NCI-H2029 treated with DMSO at 0.1 percent for 48 hours (cell line): ENCODE results near the gene CAPN5.
"Not testable (repeated sequence)": the region's sequence is repeated elsewhere in the genome, so short reads cannot be mapped to it uniquely, and the experiment has no call there.

ENCODE experiments used
- DNase-seq: peaks from one replicate; lab custom pipeline; 2025; lab: John Stamatoyannopoulos, UW

The CAPN5 gene

DNA sequence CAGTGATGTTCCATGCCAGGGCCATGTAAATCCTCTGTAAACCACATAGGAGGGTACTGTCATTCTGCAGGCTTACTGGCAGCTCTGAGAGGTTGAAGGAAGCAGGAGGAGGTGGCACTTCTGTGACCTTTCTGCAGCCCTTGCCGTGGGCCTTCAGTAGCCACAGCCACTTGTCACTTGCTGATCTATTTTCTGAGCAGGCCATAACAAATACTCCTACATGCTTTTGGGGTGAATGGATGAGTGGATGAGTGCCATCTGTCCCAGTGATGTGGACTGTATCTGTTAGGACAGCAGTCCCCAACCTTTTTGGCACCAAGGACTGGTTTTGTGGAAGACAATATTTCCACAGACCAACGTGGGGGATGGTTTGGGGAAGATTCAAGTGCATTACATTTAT, 22.4 kb upstream of the CAPN5 start:
- no peak for DNase-seq

DNA sequence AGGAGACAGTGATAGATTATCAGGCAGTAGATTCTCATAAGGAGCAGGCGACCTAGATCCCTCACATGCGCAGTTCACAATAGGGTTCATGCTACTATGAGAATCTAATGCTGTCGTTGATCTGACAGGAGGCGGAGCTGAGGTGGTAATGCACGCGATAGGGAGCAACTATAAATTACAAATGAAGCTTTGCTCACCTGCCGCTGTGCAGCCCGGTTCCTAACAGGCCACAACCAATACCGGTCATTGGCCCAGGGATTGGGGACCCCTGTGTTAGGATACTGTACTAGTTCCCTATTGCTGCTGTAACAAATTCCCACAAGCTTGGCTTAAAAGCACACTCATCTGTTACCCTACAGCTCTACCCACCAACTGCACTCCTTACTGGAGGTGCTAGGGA, 21.9 kb upstream of the CAPN5 start:
- DNase-seq: no peak

DNA sequence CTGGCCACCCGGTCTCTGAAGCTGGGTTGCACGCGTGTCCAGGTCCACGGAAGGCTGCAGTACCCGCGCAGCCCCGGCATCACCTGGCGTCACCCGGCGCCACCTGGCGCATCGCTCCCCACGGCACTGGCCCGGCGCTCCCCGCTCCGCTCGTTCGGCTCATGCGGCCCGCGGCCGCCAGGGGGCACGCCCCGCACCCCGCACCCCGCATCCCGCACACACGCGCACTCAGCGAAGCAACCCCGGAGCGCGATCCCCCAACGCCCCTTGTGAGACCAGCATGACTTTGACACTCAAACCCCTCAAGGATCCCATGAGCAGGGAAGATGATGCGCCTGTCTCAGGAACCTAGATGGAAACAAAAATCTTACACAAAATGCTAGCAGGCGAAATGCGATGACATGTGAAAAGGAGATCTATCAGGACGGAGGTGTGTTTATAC, 20.7 kb upstream of the CAPN5 start:
- DNase-seq: no peak

DNA sequence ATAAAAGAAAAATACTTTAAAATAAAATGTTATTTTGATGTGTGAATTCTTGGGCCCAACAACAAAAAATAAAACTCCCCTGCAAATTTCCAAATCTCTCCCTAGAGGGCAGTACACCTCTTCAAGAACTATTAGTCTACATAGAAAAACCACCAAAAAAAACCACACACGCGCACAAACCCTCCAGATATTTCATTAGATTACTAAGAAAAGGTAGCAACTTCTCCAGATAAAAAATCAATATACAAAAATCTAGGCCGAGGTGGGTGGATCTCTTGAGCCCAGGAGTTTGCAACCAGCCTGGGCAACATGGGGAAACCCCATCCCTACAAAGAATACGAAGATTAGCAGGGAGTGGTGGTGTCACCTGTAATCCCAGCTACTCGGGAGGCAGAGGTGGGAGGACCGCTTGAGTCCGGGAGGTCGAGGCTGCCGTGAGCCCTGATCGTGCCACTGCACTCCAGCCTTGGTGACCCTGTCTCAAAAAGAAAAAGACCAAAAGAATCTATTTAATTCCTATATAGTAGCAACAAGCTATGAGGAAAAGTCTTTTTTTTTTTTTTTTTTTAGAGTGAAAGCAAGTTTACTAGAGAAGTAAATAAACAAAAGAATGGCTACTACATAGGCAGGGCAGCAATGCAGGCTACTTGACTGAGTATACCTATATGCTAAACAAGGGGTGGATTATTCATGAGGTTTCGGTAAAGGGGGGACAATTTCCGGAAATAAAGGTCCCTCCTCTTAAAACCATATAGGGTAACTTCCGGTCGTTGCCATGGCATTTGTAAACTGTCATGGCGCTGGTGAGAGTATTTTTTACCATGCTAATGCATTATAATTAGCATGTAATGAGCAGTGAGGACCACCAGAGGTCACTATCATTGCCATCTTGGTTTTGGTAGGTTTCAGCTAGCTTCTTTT, 19.5 kb upstream of the CAPN5 start:
- DNase-seq: peak; percentile 85

DNA sequence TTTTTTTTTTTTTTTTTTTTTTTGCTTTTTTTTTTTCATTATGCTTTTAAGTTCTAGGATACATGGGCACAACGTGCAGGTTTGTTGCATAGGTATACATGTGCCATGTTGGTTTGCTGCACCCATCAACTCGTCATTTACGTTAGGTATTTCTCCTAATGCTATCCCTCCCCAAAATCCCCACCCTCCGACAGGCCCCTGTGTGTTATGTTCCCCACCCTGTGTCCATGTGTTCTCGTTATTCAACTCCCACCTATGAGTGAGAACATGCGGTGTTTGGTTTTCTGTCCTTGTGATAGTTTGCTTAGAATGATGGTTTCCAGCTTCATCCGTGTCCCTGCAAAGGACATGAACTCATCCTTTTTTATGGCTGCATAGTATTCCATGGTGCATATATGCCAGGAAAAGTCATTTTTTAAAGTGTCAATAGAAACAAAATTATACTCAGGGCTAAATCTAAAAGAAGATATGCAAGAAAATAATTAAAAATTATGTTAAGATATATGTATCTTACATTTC, 18.8 kb upstream of the CAPN5 start:
- DNase-seq: not testable (repeated sequence)

DNA sequence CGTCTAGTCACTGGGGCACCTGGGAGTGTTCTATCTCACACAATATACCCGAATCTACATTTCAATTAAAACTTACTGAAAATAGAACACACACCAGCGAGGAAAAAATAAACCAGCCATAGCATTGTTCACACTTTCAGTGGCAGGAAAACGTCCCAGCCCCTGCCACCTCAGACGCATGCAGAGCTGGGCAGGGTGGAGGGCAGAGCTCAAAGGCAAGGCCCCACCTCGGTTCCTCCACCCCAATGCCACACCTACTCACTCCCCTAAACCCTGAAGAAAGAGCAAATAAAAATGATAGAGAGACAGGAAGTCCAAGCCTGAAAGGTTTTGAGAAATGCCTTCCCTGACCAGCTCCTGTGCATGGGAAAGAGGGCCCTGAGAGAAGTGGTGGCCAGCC, 17.7 kb upstream of the CAPN5 start:
- DNase-seq: no peak

DNA sequence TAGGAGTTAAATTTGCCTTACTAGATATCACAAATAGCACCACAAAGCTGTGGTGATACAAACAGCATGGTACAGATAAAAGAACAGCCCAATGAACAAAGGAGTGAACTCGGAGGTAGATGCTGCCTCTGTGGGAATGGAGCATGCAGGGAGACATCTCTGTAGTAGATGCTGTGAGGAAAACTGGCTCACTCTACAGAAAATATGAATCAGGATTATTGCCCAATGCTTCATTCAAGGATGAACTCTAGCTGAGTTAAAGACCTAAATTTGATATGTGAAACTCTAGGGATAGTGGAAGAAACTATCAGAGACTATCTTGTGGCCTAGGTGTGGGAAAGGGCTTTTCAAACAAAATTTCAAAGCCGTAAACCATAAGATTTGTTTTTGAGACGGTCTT, 15.3 kb upstream of the CAPN5 start:
- no peak for DNase-seq

DNA sequence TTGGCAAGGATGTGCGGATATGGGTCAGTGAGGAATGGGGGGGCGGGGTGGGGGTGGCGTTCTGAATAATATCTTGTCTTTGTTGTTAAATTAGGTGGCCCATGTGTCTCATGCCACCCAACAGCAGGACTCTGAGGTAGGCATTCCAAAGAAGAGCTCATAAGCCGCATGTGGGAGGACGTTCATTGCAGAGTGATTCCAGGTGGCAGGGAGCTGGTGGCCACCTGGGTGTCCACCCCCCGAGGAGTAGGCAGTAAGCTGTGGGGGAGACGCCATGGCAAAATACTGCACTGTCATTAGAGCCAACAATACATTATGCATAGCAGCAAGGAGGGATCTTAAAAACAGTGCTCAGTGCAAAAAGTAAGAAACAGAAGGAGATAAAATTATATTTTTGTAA, 14.3 kb upstream of the CAPN5 start:
- DNase-seq: no peak

DNA sequence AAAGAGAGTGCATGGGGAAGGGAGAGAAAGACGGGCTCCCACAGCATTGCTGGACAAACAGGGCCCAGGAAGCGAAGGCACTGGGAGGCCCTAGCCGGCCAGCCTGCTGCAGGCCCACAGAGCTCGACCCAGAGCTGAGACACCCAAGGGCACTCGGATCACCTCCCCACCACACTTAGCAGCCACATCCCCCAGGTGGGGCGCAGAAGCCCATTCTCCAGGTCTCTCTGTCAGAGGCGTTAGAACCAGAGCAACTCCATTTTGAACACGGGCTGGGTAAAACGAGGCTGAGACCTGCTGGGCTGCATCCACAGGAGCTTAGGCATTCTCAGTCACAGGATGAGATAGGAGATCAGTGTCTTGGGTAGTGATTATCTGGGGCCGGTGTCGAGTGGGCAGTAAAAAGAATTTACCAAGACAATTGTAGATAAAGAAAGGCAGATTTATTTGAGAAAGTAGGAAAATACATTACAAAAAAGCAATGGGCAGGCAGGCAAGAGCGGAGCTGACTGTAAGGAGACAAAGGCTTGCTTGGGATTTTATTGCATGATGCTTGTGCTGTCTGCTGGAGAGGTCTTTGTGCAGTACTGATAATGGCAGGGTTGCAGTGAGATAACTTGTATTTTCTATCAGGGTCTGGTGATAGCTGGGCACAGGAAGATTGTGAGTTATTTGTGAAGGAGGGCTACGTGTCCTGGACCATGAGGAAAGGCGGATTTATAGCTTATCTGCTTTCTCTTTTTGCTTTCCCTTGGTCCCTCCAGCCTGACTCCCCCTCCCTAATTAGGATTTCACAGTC, 13.4 kb upstream of the CAPN5 start:
- no peak for DNase-seq

DNA sequence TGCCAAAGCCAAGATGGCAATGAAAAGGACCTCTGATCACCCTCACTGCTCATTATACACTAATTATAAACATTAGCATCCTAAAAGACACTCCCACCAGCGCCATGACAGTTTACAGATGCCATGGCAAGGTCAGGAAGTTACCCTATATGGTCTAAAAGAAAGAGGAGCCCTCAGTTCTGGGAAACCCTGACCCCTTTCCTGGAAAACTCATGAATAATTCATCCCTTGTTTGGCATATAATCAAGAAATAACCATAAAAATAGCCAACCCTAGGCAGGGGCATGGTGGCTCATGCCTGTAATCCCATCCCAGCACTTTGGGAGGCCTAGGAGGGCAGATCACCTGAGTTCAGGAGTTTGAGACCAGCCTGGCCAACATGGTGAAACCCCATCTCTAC, 12.7 kb upstream of the CAPN5 start:
- DNase-seq: no peak

DNA sequence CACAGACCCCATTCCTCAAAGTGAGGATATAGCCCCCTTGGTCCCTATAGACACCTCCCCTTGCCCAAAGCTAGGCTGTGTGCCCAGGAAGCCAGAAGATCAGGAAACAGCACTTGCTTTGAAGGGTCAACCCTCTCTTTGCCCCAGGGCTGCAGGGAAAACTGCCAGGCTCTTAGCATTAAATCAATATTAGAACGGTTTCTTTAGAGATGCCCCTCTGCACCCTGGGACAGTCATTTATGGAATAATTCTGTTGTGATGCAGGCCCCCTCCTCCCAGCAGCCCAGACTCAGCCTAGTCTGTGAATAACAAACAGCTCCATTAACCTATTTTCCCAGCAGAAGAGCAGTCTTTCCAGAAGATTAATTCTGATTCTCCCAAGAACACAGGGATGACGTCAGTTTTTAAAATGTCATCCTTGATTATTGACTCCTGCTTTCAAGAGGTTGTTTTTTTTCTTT, 11.6 kb upstream of the CAPN5 start:
- no peak for DNase-seq

DNA sequence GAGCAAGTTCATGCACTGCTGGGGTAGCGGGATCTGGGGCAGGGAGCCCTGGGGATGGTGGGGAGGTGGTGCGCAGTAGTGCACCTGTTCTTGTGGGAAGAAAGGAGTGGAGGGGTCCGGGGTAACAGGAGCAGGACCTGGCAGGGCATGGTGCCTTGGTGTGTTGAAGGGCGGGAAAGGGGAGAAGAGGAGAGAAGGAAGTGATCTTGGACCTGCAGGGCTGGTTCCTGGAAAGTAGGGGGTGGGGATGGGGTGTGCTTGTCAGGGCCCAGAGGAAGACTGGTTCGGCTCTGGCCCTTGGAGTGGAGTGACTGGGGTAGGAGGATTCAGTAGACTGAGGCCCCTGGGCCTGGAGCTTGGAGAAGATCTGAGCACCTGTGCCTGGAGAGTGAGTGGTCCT, 10.9 kb upstream of the CAPN5 start:
- DNase-seq: no peak

DNA sequence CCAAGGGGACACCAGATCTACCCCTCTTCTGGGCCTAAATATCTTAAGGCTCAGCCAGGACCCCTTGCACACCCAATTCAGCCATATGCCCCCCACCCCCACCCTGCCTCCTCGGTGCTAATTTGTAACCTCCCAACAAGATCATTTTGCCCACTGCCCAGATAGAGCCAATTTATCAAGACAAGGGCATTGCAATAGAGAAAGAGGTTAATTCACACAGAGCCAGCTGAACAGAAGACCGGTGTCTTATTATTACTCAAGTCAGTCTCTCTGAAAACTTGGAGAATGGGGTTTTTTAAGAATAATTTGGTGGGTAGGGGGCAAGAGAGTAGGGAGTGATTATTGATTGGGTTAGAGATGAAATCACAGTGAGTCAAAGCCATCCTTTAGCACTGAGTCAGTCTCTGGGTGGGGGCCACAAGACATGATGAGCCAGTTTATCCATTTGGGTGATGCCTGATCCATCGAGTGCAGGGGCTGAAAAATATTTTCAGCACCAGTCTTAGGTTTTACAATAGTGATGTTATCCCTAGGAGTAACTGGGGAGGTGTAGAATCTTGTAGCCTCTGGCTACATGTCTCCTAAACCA, 9.9 kb upstream of the CAPN5 start:
- no peak for DNase-seq

DNA sequence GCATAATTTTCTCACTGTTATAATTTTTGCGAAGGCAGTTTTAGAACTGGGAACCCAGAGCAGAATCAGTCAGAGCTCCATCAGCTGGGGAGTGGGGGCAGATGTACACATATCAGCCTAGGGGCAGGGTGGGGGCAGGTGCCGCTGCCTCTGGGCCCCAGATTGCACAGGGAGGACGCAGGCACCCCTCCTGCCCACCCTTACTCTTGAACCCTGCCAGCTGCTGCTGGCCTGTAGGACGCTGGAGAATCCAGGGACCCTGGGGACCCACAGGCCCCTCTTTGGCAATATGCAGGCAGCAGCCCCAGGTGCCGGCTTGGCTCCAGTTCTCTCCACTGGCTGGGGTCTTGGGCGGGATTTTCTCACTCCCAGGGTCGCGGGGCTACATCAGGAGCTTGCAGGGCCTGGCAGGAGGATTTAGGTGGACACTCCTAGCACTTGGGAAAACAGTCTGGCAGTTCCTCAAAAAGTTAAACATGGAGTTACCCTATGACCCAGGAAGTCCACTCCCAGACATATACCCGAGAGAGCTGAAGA, 8.8 kb upstream of the CAPN5 start:
- no peak for DNase-seq

DNA sequence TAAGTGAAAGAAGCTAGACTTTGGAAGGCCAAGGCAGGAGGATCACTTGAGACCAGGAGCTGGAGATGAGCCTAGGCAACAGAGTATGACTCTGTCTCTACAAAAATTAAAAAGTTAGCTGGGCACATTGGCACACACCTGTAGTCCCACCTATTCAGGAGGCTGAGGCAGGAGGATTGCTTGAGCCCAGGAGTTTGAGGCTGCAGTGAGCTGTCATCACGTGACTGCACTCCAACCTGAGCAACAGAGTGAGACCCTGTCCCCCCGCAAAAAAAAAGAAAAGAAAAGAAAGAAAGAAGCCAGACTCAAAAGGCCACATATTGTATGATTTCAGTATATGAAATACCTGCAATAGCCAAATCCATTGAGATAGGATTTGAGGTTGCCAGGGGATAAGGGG, 7.9 kb upstream of the CAPN5 start:
- DNase-seq: no peak

DNA sequence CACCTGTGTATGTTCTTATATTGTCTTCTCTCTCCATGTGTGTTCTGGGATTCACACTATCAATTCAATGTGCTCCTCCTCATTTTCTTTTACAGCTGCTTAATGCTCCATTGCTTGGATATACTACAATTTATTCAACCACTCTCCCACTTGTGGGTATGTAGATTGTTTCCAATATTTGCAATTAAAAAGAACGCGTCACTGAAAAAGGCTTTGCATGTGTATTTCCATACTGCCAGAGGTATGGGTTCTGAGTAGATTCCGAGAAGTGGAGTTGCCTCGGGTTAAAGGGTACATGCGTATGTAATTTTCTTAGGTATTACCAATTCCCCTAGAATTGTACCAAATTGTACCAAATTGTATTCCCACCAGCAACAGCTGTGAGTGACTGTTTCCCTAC, 7.0 kb upstream of the CAPN5 start:
- no peak for DNase-seq

DNA sequence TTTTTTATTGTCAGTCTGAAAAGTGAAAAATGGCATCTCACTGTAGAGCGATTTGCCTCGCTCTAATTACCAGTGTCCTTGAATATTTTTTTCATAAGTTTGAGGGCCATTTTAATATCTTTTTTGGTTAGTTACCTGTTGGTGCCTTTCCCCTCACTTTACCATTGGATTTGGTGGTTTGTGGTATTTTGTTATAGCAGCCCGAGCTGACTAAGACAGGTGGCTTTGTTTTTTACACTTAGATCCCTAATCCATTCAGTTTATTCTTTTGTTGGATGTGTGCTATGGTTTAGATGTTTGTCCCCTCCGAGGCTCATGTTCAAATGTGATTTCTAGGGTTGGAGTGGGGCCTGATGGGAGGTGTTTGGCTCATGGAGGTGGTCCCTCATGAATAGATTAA, 6.5 kb upstream of the CAPN5 start:
- DNase-seq: no peak

DNA sequence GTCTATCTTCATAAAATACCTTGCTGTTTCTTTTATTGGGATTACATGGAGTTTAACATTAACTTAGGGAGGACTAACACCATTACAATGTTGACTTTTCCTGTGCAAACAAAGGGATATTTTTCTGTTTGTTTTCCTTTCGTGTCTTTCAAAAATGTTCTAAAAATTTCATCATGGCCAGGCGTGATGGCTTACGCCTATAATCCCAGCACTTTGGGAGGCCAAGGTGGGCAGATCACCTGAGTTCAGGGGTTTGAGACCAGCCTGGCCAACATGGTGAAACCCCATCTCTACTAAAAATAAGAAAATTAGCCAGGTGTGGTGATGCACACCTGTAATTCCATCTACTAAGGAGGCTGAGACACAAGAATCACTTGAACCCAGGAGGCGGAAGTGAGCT, 5.5 kb upstream of the CAPN5 start:
- not testable (repeated sequence) for DNase-seq

DNA sequence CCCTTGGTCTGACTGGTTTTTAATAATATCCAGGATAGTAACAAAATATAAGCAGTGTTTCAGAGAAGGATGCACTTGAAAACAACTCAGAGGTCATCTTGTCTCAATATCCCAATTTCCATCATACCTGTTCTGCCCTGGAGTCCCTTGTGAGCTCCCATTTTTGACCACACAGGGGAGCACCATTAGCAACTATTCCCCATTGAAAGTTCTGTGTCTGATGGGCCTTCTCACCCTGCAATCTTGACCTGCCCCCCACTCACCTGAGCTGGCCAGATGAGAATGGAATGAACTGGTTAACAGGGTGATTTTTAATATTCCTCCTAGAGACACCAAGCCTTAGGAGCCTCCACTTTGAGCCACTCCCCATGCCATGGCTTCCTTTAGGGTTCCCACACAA, 3.8 kb upstream of the CAPN5 start:
- no peak for DNase-seq

DNA sequence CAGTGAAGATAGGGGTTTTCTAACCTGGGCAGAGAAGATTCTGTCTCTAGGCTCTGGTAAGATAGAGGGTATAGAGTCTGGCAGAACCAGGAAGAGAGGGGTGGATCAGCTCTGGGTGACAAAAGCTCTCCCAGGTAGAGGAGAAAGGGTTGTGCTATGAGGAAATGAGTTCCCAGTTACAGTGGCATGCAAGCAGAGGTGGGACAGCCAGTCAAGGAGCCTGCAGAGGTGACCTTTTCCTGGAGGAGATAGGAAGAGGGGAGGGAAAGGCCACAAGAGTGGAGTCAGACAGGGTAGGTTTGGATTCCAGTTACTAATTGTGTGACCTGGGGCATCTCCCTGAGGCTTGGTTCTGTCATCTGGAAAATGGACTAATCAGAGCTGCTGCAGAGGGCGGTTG, 3.4 kb upstream of the CAPN5 start:
- DNase-seq: no peak

DNA sequence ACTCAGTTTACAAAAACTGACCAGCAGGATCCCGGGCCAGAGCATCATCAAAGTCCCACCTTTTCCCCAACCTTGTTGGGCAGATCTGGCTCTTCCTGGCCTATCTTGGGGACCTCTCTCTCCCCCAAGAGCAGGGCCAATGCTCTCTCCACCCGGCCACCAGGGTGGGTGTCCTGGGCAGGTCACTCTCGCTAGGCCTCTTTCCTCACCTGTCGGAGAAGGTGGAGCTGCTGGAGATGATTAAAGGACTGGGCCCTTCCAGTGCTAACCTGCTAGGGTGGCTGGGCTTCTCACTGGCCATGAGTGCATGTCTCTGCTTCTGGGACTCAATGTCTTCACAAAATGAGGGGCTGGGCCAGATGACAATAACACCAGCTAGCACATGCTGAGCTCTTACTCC, 2.9 kb upstream of the CAPN5 start:
- DNase-seq: no peak

DNA sequence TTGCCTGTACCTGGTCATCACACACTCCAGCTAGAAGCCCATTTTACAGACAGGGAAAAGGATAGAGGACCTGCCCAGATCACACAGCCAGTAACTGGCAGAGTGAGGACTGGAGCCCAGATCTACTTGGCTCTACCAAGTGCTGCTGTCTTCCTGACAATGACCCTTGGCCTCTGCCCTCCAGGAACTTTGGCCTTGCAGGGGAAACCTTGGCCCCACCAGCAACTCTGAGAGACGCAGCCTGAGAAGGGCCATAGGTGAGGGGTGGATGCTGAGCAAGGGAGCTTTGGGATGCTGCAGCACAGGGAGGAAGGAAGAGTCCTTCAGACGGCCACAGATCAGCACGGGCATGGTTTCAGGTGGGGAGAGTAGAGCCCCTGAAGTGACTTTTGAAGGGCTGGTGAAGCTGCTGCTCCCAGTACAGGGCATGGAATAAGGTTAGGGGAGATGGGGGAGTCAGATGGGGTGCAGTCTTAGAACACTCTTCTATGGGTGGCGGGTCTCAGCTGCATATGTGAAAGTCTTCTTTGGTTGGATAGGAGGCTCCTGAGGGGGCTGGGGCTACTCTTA, 2.0 kb upstream of the CAPN5 start:
- no peak for DNase-seq
